ENCODE measurements around the gene ARHGAP21. TPM values are rescaled to one million over a fixed set of nuclear protein-coding genes. Genes with fewer than 3 reads are reported as not detected.
"Not testable (repeated sequence)": the region's sequence is repeated elsewhere in the genome, so short reads cannot be mapped to it uniquely, and the experiment has no call there.

Gene ARHGAP21
- total RNA-seq, 1 donor from 2014 or later = 69.7 TPM

GRCh38 chr10:24759672-24760071 lies 36.0 kb upstream of the ARHGAP21 start:
- DNase-seq (ENCODE audit: extremely low spot score, unreplicated experiment) = no peak
- Mint-ChIP-seq H3K27me3 (no peaks in the 10 kb centered on the region), H3K4me1 (ENCODE audit: unreplicated experiment) (peaks cover 12% of the 10 kb centered on the region), H3K27ac (no peak overlapping the region), H3K36me3 (no peaks in the 10 kb centered on the region), H3K4me3 (no peak overlapping the region), H3K9me3 (no peaks in the 10 kb centered on the region)
- no peak for TF ChIP-seq CTCF (conservative IDR thresholded peaks at IDR 0.05)

- not testable (repeated sequence) for DNase-seq (ENCODE audit: extremely low spot score, unreplicated experiment); H3K27ac Mint-ChIP-seq; H3K4me3 Mint-ChIP-seq; H3K27me3 Mint-ChIP-seq; H3K36me3 Mint-ChIP-seq; H3K9me3 Mint-ChIP-seq
- peaks cover 10% of the 10 kb centered on the region for H3K4me1 Mint-ChIP-seq (ENCODE audit: unreplicated experiment)
These were observed 34.6 kb upstream of the ARHGAP21 start for GRCh38 chr10:24758254-24758653.

- Mint-ChIP-seq H3K4me1 (ENCODE audit: unreplicated experiment) (no peaks in the 10 kb centered on the region), H3K4me3 (no peak overlapping the region), H3K27ac (no peak overlapping the region), H3K9me3 (no peaks in the 10 kb centered on the region), H3K27me3 (no peaks in the 10 kb centered on the region), H3K36me3 (no peaks in the 10 kb centered on the region)
- no peak for DNase-seq (ENCODE audit: extremely low spot score, unreplicated experiment)
- no peak for TF ChIP-seq CTCF (conservative IDR thresholded peaks at IDR 0.05)
These were observed 32.6 kb upstream of the ARHGAP21 start for GRCh38 chr10:24756283-24756682.

- no peak for TF ChIP-seq CTCF (conservative IDR thresholded peaks at IDR 0.05)
- Mint-ChIP-seq H3K27ac (no peak overlapping the region), H3K36me3 (no peaks in the 10 kb centered on the region), H3K27me3 (no peaks in the 10 kb centered on the region), H3K4me1 (ENCODE audit: unreplicated experiment) (no peaks in the 10 kb centered on the region), H3K9me3 (peaks cover 4% of the 10 kb centered on the region), H3K4me3 (no peak overlapping the region)
- no peak for DNase-seq (ENCODE audit: extremely low spot score, unreplicated experiment)
These were observed 28.0 kb upstream of the ARHGAP21 start for GRCh38 chr10:24751716-24752115.

GRCh38 chr10:24750695-24751094 lies 27.0 kb upstream of the ARHGAP21 start:
- Mint-ChIP-seq H3K4me1 (ENCODE audit: unreplicated experiment) (no peaks in the 10 kb centered on the region), H3K36me3 (no peaks in the 10 kb centered on the region), H3K27me3 (no peaks in the 10 kb centered on the region), H3K27ac (no peak overlapping the region), H3K4me3 (no peak overlapping the region), H3K9me3 (peaks cover 4% of the 10 kb centered on the region)
- DNase-seq (ENCODE audit: extremely low spot score, unreplicated experiment) = no peak
- no peak for TF ChIP-seq CTCF (conservative IDR thresholded peaks at IDR 0.05)

GRCh38 chr10:24748214-24748613 lies 24.5 kb upstream of the ARHGAP21 start:
- no peak for TF ChIP-seq CTCF (conservative IDR thresholded peaks at IDR 0.05)
- peaks cover 4% of the 10 kb centered on the region for H3K9me3 Mint-ChIP-seq

More at GRCh38 chr10:24748214-24748613, 24.5 kb upstream of the ARHGAP21 start:
- no peak overlapping the region for H3K27ac Mint-ChIP-seq
- no peak overlapping the region for H3K4me3 Mint-ChIP-seq
- DNase-seq (ENCODE audit: extremely low spot score, unreplicated experiment) = no peak
- no peaks in the 10 kb centered on the region for H3K4me1 Mint-ChIP-seq (ENCODE audit: unreplicated experiment)
- H3K27me3 Mint-ChIP-seq = no peaks in the 10 kb centered on the region
- H3K36me3 Mint-ChIP-seq = no peaks in the 10 kb centered on the region
